ENCODE data around the gene REN.

Gene REN

DNA sequence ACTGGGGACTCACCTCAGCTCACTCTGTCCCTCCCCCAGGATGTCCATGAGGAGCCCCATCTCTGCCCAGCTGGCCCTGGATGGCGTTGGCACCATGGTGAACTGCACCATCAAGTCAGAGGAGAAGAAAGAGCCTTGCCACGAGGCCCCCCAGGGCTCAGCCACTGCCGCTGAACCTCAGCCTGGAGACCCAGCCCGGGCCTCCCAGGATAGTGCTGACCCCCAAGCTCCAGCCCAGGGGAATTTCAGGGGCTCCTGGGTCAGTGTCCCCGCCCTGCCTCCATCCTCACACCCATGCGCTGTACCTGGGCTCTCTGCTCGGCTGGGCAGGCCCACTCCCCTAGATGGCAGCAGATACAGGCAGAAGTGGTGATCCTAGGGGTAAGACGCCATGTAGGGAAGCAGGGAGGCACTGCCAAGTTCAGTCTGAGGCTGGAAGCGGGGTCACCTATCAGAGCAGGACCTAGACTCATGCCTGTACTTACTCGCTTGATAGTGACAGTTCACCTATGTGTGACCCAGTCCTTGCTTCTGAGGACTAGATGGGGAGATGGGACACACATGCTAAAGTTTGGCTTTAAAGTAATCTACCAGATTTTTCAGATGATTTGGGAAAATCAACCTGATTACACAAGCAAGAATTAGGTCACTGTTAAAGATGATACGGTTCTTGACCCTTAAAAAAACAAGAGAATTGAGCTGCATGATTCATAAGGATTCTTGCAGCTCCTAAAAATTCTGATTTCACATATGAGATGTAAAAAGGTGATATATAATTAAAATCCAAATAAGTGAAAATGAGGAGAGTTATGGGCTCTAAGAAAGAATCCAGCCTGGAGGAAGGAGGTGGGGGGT is 53.0 kb downstream of the REN start:
- H3K9me3 ChIP-seq (ENCODE audit: control insufficient read depth, low read length): no peaks in the 10 kb centered on the region
- H3K36me3 ChIP-seq (ENCODE audit: control insufficient read depth, insufficient read depth, low read length): no peaks in the 10 kb centered on the region
- H3K27me3 ChIP-seq (replicated peaks; ENCODE audit: control insufficient read depth, insufficient read depth, low read length, poor library complexity, severe bottlenecking): no peaks in the 10 kb centered on the region
- H3K27ac ChIP-seq (ENCODE audit: insufficient read depth, low read length, poor library complexity, severe bottlenecking): no peak overlapping the region
- no peak overlapping the region for H3K4me3 ChIP-seq (ENCODE audit: insufficient read depth, low read depth, low read length, poor library complexity, severe bottlenecking)
- no peaks in the 10 kb centered on the region for H3K4me1 ChIP-seq (ENCODE audit: control insufficient read depth, insufficient read depth, low read length, poor library complexity, severe bottlenecking)
- DNase-seq: no peak

DNA sequence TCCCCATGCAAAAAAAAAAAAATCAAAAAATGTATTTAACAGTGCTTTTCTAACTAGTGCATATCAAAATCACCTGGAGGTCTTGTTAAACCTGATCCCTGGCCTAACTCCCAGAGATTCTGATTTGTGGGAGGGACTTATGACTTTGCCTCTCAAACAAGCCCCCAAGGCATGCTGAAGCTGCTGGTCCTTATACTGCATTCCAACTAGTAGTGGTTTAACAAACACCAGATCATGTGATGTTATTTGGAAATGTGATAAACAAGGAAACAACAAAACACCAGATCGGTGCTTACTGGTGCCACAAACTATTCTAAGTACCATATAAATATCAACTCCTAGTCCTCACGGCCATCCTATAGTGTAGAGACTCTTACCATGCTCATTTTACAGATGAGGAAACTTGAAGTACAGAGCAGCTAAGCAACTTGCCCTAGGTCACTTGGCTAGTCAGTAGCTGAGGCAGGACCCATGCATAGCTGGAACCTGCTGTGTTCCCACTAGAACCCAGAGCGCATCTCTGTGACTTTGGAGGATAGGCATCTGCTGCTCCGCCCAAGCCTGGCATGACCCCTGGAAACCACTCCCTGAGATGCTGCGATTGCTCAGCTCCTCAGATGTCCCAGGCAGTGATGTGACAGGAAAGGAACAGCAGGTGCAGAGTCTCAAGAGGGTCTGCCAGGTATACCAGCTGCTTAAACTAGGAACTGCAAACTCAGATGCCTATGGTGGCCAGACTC is 55.1 kb downstream of the REN start:
- Histone ChIP-seq H3K36me3 (ENCODE audit: control insufficient read depth, insufficient read depth, low read length) (no peaks in the 10 kb centered on the region), H3K9me3 (ENCODE audit: control insufficient read depth, low read length) (no peaks in the 10 kb centered on the region), H3K27ac (ENCODE audit: insufficient read depth, low read length, poor library complexity, severe bottlenecking) (no peak overlapping the region), H3K4me3 (ENCODE audit: insufficient read depth, low read depth, low read length, poor library complexity, severe bottlenecking) (no peak overlapping the region), H3K27me3 (replicated peaks; ENCODE audit: control insufficient read depth, insufficient read depth, low read length, poor library complexity, severe bottlenecking) (no peaks in the 10 kb centered on the region), H3K4me1 (ENCODE audit: control insufficient read depth, insufficient read depth, low read length, poor library complexity, severe bottlenecking) (no peaks in the 10 kb centered on the region)
- no peak for DNase-seq

DNA sequence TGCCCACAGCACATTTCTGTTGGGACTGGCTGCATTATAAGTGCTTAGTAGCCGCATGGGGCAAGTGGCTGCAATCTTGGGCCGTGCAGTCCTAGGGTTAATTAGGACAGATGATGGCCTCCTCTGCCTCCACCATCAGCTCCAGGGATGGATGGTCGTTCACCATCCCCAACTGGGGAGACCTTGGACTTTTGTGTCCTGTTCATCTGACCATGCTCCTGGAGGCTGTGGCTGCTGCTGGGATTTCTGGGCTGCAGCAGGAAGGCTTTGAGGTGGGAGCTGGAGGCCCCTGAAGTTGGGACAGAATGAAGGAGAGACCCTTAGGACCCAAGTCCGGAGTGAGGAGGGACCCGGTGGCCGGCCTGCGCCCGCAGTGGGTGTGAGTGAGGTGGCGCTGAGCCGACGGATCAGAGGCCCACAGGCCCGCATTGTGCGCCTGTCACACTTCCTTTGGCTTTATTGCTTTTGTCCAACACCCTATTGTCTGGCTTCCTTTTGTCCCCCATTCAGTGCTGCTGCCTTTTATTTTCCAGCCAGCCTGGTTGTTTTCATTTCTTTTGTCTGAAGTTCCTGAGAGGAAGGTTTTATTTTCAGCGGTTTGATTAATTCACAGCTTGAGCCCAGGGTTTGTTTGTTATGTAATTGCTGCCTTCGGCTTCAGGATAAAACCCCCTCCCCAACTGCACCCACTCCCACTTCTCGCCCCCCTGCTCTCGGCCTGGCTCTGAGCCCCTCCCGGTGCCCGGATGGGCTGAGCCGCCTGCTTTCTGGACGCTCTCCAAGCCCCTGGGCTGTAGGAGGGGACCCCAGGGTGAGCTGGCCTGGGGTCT is 57.6 kb downstream of the REN start:
- DNase-seq: no peak
- H3K27me3 ChIP-seq (replicated peaks; ENCODE audit: control insufficient read depth, insufficient read depth, low read length, poor library complexity, severe bottlenecking): no peaks in the 10 kb centered on the region
- peaks cover 18% of the 10 kb centered on the region for H3K4me1 ChIP-seq (ENCODE audit: control insufficient read depth, insufficient read depth, low read length, poor library complexity, severe bottlenecking)
- H3K27ac ChIP-seq (ENCODE audit: insufficient read depth, low read length, poor library complexity, severe bottlenecking): no peak overlapping the region
- no peaks in the 10 kb centered on the region for H3K9me3 ChIP-seq (ENCODE audit: control insufficient read depth, low read length)
- H3K4me3 ChIP-seq (ENCODE audit: insufficient read depth, low read depth, low read length, poor library complexity, severe bottlenecking): no peak overlapping the region
- no peaks in the 10 kb centered on the region for H3K36me3 ChIP-seq (ENCODE audit: control insufficient read depth, insufficient read depth, low read length)

DNA sequence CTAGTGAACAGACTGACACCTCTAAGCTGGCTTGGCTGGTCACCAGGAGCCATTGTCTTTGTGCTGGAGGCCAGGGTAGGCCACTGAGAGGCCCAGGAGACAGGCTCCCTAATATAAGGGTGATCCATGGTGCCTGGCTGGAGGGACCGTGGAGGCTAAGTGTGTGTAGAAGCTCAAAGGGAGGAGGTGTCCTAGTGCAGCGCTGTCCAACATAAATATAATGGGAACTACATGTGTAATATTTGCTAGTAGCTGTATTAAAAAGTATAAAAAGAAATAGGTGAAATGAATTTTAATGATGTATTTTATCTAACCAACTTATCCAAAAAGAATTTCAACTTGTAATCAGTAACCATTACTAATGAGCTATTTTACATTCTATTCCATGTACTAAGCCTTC is 58.2 kb downstream of the REN start:
- Histone ChIP-seq H3K9me3 (ENCODE audit: control insufficient read depth, low read length) (no peaks in the 10 kb centered on the region), H3K36me3 (ENCODE audit: control insufficient read depth, insufficient read depth, low read length) (no peaks in the 10 kb centered on the region), H3K4me1 (ENCODE audit: control insufficient read depth, insufficient read depth, low read length, poor library complexity, severe bottlenecking) (peaks cover 21% of the 10 kb centered on the region), H3K27ac (ENCODE audit: insufficient read depth, low read length, poor library complexity, severe bottlenecking) (no peak overlapping the region), H3K4me3 (ENCODE audit: insufficient read depth, low read depth, low read length, poor library complexity, severe bottlenecking) (no peak overlapping the region), H3K27me3 (replicated peaks; ENCODE audit: control insufficient read depth, insufficient read depth, low read length, poor library complexity, severe bottlenecking) (no peaks in the 10 kb centered on the region)
- no peak for DNase-seq

DNA sequence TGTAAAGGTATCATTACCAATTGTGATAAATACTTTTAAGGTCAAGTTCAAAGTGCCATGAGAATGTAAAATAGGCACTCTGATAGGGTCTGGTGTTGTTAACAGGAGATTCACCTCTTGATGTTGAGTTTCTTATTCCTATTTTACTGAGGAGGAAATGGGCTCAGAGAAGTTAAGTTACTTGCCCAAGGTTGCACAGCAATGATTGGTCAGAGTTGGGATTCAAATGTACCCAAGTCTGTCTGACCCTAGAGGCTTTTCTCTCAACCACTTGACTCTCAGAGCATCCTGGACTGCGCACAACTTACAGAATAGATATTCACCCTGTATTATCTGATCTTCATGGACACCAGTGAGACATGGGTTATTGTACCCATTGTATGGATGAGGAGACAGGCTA is 59.3 kb downstream of the REN start:
- Histone ChIP-seq H3K4me1 (ENCODE audit: control insufficient read depth, insufficient read depth, low read length, poor library complexity, severe bottlenecking) (peaks cover 25% of the 10 kb centered on the region), H3K27ac (ENCODE audit: insufficient read depth, low read length, poor library complexity, severe bottlenecking) (no peak overlapping the region), H3K9me3 (ENCODE audit: control insufficient read depth, low read length) (no peaks in the 10 kb centered on the region), H3K27me3 (replicated peaks; ENCODE audit: control insufficient read depth, insufficient read depth, low read length, poor library complexity, severe bottlenecking) (no peaks in the 10 kb centered on the region), H3K4me3 (ENCODE audit: insufficient read depth, low read depth, low read length, poor library complexity, severe bottlenecking) (no peak overlapping the region), H3K36me3 (ENCODE audit: control insufficient read depth, insufficient read depth, low read length) (no peaks in the 10 kb centered on the region)
- DNase-seq: no peak

DNA sequence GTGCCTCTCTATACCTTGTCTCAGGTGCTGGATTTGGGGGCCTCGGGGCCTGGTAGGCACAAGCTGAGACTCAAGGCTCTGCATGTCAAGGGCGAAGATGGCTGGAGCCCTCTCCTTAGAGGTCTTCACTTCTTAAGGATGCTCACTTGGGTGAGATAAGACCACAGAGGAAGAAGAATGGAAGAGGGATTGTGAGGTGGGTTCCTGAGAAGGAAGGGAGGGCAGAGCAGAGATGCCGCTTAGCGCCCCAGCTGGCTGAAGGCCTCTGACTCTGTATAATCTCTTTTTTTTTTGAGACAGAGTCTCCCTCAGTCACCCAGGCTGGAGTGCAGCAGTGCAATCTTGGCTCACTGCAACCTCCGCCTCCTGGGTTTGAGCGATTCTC is 61.0 kb downstream of the REN start:
- no peak for DNase-seq
- Histone ChIP-seq H3K4me1 (ENCODE audit: control insufficient read depth, insufficient read depth, low read length, poor library complexity, severe bottlenecking) (peaks cover 29% of the 10 kb centered on the region), H3K9me3 (ENCODE audit: control insufficient read depth, low read length) (no peaks in the 10 kb centered on the region), H3K36me3 (ENCODE audit: control insufficient read depth, insufficient read depth, low read length) (no peaks in the 10 kb centered on the region), H3K27me3 (replicated peaks; ENCODE audit: control insufficient read depth, insufficient read depth, low read length, poor library complexity, severe bottlenecking) (no peaks in the 10 kb centered on the region), H3K4me3 (ENCODE audit: insufficient read depth, low read depth, low read length, poor library complexity, severe bottlenecking) (no peak overlapping the region), H3K27ac (ENCODE audit: insufficient read depth, low read length, poor library complexity, severe bottlenecking) (peak overlapping the region; percentile 63)

All from effector memory CD4-positive, alpha-beta T cell (primary cell).